GM13977 (cell line): ENCODE measurements around the gene TMC4.
A peak's percentile ranks its signal among the peaks of the same experiment; 100 is the strongest.

Experiments used
- DNase-seq: peaks from one replicate; pipeline ENCODE4 v3.0.0; 2012; ENCODE audit warnings: low spot score
- CTCF ChIP-seq: IDR thresholded peaks from 2 replicates; pipeline ENCODE4 v1.5.1; 2012; ENCODE audit warnings: mild to moderate bottlenecking, control low read depth; ENCODE audit not compliant: insufficient read depth; ENCODE audit errors: extremely low read depth, missing control alignments
- in situ Hi-C: fragments of 300-500 bp; cut with MboI; formaldehyde crosslinking; loops from one replicate; pipeline ENCODE4 v1.12.0; 2022; ENCODE audit warnings: low sequenced_read_pairs, low pct_unique_long_range_greater_than_20kb, mixed read lengths, inconsistent platforms; ENCODE audit not compliant: unreplicated experiment

The TMC4 gene

GRCh38 chr19:54190503-54191010, 17.6 kb upstream of the TMC4 start:
- DNase-seq, result peak; percentile 94
- in situ Hi-C loops, result no loop called here
- no peak for TF ChIP-seq CTCF

GRCh38 chr19:54189735-54190502, 17.0 kb upstream of the TMC4 start:
- in situ Hi-C loops, result no loop called here
- peak; percentile 100 for DNase-seq
- no peak for TF ChIP-seq CTCF

GRCh38 chr19:54189145-54189734, 16.3 kb upstream of the TMC4 start, which contains the start of gene MBOAT7:
Gene MBOAT7 (minus strand): TSS chr19:54189580. CDS start chr19:54188508, 1,072 bp downstream.
- in situ Hi-C loops, result no loop called here
- DNase-seq, result peak; percentile 87
- peak; percentile 57 for TF ChIP-seq CTCF

- no peak for TF ChIP-seq CTCF
- in situ Hi-C loops, result no loop called here
- DNase-seq, result no peak
Observed at GRCh38 chr19:54188215-54188871, 15.4 kb upstream of the TMC4 start.

GRCh38 chr19:54186934-54187381, 14.0 kb upstream of the TMC4 start:
- no peak for DNase-seq
- in situ Hi-C loops, result no loop called here
- TF ChIP-seq CTCF, result no peak

GRCh38 chr19:54186351-54186750, 13.4 kb upstream of the TMC4 start:
- no peak for DNase-seq
- no peak for TF ChIP-seq CTCF
- in situ Hi-C loops, result no loop called here
